Right renal pelvis (tissue), 4 donors: ENCODE measurements around the gene PXT1. TPM values are rescaled to one million over a fixed set of nuclear protein-coding genes. Genes with fewer than 3 reads are reported as not detected.

Source experiments
- DNase-seq, 4 donors: peaks; one replicate each; pipeline ENCODE4 v3.0.0-alpha.2; 2013; ENCODE audit warnings: low read depth in 4 of 4, low spot score in 3 of 4, missing footprints in 1 of 4
- polyA plus RNA-seq, 4 donors: library from polyadenylated mRNA; unstranded; fragments of 120-200 nt; gene quantifications; one replicate each; pipeline ENCODE4 v1.2.1, GENCODE V29; 2013; ENCODE audit not compliant: insufficient read length in 4 of 4

Gene PXT1
- polyA plus RNA-seq, 4 donors = 0.05 to 0.11 TPM; not detected in 2

DNA sequence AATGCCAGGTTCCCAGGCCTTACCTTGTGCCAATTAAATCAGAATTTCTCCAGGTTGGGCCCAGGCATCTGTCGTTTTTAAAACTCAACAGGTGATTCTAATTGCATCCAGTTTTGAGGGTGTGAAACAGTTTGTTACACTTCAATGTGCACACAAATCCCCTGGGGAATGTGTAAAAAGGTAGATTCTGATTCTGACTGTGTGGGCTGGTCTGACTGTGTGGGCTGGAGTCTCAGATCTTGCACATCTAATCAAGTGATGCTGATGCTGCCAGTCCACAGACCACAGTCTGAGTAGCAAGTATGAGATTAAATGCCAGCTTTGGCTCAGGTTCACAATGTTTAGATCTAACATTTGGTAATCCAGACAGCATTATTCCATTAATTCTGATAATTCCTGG is 42.7 kb downstream of the PXT1 start:
- DNase-seq = no peak

GRCh38 chr6:36392621-36393020 is 50.0 kb downstream of the PXT1 start:
- DNase-seq = no peak

- DNase-seq = no peak
Observed at GRCh38 chr6:36389353-36389752, 53.3 kb downstream of the PXT1 start.

- DNase-seq = peak in 1 of 4 donors; percentile 10
Observed at GRCh38 chr6:36387440-36388303, 55.0 kb downstream of the PXT1 start, which contains the start of gene ETV7. TSS of gene ETV7 (minus strand) at chr6:36387669. CDS start at chr6:36387541, 128 bp downstream.

DNA sequence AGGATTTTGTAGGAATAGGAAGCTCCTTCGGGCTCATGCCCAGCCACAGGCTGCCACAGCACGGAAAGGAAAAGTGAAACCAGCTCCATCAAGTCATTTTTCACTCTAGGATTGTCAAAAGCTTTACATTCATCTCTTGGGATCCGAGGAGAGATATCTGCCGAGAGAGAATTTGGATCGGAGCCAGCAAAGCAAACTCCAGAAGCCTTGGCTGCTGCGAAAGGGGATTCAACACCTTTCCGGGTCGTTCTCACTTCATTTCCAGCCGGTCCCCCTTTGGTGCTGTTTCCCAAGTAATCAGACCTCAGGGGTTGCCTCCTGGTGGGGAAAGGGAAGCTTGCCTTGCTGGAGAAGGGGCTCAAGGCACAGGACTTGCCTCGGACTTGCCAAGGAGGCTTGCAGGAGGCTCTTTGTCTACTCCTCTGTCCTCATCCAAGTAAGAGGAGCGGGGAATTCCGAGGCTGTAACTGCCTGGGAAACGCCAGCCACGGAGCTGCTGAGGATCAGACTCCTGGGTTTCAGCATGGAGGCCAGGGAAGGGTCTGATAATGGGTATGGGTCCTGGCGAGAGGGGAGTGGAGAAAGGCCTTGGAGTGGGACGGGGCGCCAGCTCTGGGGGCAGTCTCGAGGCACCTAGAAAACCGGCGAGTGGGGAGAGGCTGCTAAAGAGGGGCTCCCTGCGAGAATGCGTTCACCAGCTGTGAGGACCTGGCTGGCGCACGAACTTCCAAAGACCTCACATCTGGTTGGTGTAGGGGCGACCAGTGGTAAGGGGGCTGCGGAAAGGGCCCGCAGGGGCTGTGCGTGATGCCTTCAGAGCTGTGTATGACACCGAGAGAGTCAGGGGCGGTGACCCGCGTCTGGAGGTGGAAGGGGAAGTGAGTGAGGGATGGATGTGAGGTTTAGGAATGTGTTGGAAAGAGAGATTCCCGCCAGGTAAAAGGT is 55.9 kb downstream of the PXT1 start:
- peak in 3 of 4 donors; percentile 19 to 33 (median 26) for DNase-seq

DNA sequence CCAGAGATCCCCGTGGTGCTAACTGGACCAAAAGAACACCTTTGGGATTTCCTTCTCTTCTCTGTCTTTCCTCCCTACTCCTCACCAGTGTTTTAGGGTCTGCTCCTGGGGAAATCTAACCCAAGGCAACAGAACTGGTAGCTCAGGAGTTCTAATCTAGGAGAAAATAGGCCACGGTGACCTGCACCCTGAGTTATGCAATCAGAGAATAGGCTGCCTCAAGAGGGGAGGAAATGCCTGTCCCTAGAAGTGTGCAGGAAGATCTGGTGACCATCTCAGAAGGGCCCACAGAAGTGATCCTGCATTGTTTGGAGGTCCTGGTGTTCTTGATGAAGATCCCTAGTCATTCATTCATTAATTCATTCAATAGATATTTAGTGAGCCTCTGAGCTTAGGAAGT is 58.6 kb downstream of the PXT1 start:
- no peak for DNase-seq

DNA sequence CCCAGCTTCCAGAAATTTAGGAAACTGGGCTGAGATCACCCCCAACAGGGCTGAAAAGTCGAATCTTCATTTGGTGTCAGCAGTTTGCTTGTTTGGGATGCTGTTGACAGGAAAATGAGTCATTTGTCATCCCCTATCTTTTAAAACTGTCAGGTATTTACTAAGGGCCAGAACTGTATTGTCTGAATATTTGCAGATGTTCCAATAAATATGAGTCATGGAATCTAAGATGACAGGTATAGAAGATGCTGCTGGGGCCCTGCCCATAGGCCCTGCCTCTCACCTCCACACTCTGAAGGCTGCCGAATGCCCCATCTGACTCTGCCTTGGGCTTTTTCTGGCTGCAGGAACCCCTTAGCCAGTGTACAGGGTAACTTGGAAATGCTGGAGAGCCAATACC is 59.0 kb downstream of the PXT1 start:
- no peak for DNase-seq

DNA sequence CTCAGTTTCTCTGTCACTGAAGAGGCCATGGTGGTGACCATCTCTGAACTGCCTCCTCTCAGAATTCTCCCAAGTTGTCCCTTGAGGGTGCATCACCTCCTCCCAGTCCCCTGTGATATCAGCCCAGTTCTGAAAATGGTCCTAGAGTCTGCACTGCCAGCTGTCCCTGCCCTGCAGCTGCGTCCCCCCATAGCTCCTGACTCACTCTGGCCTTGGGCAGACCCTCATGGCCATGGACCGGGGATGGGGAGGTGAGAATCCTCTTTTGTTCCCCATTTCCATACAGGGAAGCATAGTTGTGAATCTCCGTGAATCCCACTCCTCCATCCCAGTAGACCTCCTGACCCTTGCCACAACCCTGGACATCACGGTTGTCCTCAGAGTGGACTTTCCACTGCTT is 59.7 kb downstream of the PXT1 start:
- no peak for DNase-seq

DNA sequence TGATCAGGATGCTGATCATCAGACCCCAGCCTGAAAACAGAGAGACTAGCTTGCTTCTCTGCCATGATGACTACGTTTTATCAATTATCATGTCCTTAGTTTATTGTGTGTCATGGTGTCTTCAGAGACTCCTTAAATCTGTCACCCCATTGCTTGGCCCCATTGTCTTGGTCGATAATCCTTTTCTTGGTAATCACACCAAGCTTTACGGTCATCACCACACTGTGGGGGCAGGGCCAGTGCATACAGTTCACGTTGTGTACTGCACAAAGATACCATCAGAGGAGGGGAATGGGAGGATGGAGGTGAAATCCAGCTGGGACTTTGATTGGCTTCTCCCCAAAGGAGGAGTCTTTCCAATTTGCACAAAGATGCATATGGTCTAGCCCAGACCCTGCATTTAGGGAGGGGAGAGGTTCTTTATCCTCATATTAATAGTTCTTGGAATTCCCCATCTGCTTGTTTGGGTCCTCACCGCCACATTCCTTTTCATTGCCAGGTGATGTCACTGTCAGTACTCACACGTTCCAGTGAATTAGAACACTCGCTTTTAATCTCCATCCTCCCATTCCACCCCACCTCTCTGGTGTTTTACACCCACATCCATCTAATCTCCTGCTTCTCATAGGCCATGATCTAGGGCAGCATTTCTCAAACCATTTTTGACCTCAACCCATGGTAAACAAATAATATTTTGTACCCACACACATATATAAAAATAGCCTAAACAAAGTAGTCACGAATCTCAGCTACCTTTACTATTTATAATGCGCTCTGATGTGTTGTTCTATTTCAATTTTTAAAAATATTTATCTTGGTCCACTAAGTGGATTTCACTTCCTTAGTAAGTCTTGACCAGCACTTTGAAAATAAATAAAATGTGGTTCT is 60.9 kb downstream of the PXT1 start:
- DNase-seq = no peak

DNA sequence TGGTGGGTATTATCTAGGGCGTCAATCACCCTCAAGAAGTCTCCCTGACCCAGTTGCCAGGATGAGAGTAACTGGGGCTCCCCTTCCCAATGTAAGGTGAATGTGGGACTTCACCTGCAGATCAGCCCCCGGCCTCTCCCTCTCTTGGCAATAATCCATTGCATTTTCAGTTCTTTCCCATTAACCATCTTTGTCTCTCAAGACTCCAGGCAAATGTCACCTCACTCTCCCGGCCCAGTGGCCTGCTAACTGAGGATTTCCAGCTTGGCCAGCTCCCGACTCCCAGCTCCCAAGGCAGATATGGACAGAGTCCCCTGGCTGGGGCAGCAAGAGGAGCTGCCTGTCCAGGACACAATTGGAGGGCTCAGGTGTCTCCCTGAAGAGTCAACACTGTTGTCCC is 62.5 kb downstream of the PXT1 start:
- DNase-seq = no peak

GRCh38 chr6:36378936-36379335 is 63.7 kb downstream of the PXT1 start:
- no peak for DNase-seq

DNA sequence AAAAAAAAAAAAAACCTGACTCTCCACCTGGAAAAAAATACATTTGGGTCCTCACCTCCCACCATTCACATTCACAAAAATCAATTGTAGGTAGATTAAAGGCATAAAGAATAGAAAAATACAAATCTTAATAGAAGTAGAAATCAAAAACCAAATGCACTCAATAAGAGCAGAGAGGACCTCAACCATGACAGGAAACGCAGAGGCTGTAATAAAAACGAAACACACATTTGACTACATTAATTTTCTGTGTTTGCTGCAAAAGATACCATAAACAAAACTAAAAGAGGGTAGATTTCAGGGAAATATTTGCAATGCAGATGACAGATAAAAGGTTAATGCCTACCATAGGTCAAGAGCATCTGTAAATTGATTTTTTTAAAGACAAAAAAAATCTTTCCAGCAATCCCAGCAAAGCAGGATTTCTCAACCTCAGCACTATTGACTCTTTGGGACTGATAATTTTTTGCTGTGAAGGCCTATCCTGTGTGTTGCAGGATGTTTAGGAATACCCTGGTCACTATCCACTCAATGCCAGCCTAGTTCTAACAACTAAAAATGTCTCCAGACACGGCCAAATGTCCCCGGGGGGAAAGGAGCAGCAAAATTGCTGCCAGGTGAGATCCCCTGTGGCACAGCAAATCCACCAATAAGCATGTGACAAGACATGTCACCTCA is 64.3 kb downstream of the PXT1 start:
- no peak for DNase-seq

- DNase-seq = no peak
Observed at GRCh38 chr6:36377594-36377993, 65.1 kb downstream of the PXT1 start.

DNA sequence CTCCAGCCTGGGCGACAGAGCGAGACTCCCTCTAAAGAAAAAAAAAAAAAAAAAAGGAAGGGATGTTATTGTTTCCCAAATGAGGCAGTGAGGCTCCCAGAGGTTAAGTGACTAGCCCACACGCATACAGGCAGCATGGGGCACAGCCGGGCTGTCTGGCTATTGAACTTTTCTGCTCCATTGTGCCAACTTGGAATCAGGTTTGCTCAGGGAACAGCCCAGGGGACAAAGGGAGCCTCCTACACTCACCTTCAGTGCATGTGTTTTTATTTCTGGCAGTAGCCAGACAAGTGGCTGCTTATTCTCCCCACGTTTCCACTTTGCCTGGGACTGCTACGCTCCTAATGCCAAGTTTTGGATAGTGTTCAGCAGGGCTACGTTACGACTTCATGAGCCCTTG is 65.9 kb downstream of the PXT1 start:
- DNase-seq = no peak

DNA sequence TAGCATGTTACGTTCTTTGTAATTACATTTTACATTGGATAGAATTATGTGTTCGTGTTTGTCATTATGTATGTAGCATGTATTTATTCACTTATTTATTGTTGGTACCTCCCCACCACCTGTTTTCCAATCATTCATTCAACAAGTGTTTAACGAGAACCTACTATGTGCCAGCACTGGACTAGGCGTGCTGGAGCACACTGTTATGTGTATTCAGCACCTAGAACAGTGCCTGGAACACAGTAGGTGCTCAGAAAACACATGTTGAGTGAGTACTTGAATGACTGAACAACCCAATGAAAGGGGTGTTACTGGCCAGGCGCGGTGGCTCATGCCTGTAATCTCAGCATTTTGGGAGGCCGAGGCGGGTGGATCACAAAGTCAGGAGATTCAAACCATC is 66.5 kb downstream of the PXT1 start:
- DNase-seq = no peak

DNA sequence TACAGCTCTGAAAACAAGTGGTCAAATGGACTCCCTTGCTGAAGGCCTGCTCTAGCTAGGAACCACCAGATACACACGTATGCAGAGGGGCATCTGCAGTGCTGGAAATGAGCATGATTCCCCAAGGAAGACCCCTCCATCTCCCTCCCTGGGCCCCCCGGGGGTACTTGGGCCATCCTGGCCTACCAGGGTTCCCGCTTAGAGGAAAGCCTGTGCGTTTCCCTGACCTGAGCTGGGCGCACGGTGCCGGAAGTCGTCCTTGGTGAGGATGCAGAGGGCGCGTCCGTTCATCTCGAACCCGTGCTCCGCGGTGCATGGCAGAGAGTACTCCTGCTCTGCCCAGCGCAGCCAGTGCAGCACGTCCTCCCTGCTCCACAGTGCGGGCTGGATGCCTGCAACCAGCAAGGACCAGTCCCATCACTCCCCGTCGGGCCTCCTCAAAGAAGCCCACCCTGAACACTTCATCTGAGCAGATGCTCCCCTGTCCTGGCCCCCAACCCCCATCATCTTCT is 67.0 kb downstream of the PXT1 start:
- DNase-seq = no peak

- no peak for DNase-seq
Observed at GRCh38 chr6:36374972-36375371, 67.7 kb downstream of the PXT1 start.

DNA sequence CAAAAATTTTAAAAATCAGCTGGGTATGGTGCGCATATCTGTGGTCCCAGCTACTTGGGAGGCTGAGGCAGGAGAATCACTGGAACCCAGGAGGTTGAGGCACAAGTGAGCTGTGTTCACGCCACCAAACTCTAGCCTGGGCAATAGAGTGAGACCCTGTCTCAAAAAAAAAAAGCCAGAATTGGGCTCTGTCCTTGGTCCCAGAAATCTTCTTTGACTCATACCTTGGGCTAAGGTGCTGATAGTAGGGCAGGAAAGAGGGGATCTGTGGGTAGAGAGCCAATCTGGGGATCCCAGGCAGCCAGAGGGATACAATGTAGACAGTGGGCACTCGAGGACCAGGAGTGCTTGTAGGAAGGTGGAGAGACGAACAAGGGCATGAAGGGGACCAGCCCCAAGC is 68.5 kb downstream of the PXT1 start:
- no peak for DNase-seq

GRCh38 chr6:36373368-36374019 is 69.2 kb downstream of the PXT1 start:
- no peak for DNase-seq
